Stimulated activated CD8-positive, alpha-beta memory T cell treated with anti-CD3 and anti-CD28 coated beads, Interleukin-7, amount 100 ng/mL, for 1 hour (primary cell): Measurements from ENCODE around the gene TGIF1.
"Not testable (repeated sequence)": the region's sequence is repeated elsewhere in the genome, so short reads cannot be mapped to it uniquely, and the experiment has no call there.

Experiments used
- DNase-seq, 2 donors: peaks; one replicate each; pipeline ENCODE4 v3.0.0-alpha.2; 2020; ENCODE audit warnings: low read depth in 2 of 2

Gene TGIF1

DNA sequence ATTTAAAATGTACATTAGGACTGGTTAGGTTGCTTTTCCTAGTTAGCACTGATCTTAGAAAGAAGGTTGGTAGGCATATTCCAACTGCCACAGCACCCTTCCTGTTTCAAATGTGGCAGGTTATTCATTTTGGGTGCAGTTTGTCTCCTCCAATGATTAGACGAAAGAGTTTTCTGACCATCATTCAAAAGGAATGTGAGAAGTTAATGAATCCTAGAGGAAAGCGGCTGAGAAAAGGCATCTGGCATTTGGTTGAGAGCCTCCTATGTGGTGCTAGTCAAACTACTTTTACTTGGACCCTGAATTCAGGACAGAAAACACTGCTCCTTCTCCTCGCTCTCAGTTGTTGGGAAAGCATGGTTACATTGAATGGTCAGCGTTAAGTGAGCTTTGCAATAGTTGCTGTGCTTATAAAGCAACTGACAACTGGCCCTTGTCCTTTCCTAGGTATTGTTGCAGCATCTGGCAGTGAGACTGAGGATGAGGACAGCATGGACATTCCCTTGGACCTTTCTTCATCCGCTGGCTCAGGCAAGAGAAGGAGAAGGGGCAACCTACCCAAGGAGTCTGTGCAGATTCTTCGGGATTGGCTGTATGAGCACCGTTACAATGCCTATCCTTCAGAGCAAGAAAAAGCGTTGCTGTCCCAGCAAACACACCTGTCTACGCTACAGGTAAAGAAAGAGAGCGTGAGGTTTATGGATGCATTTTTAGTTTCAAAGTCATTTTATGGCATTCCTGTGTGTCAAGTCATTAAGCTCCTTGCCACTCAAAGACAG lies 6.1 kb downstream of the TGIF1 start:
- DNase-seq: no peak

DNA sequence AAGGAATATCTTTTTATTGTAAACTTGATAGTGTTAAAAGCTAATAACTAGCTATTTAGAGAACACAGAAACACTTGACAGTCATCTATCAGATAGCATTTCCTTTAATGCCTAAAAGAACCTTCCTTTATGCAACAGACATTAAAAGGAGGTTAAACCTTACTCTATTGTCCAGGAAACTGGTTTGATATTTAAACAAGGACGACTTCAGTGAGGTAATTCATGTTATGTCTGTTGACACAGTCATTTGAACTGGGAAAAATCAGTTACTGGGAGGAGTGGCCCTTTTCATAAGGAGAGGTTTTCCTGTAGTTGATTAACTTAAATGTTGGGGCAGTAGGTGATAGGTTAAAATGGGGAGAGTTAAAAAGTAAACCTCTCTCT lies 6.7 kb downstream of the TGIF1 start:
- no peak for DNase-seq

DNA sequence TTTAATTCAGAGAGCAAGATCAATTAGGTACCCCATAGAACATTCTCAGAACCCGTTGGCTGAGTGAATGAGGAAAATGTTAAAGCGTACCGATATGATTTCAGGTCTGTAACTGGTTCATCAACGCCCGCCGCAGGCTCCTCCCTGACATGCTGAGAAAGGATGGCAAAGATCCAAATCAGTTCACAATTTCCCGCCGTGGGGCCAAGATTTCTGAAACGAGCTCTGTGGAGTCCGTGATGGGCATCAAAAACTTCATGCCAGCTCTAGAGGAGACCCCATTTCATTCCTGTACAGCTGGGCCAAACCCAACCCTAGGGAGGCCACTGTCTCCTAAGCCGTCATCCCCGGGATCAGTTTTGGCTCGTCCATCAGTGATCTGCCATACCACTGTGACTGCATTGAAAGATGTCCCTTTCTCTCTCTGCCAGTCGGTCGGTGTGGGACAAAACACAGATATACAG lies 7.3 kb downstream of the TGIF1 start:
- DNase-seq: no peak

DNA sequence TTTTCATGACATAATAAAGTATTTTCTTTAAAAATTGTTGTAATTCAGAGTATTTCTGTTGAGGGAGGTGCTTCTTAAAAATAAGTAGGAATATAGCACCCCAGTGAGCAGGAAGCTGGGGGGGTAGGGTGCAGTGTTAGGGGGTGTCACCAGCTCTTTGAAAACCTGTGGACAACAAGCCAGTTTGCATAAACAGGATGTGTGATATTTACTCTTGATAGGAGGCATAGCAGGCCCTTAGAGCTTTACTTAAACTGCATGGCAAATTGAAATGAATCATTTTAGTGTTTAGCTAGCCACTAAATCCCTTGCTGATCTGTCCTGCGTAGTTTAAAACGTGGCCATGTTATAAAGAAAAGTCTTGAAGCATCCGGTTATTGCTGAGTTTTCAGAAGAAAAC lies 8.4 kb downstream of the TGIF1 start:
- no peak for DNase-seq

DNA sequence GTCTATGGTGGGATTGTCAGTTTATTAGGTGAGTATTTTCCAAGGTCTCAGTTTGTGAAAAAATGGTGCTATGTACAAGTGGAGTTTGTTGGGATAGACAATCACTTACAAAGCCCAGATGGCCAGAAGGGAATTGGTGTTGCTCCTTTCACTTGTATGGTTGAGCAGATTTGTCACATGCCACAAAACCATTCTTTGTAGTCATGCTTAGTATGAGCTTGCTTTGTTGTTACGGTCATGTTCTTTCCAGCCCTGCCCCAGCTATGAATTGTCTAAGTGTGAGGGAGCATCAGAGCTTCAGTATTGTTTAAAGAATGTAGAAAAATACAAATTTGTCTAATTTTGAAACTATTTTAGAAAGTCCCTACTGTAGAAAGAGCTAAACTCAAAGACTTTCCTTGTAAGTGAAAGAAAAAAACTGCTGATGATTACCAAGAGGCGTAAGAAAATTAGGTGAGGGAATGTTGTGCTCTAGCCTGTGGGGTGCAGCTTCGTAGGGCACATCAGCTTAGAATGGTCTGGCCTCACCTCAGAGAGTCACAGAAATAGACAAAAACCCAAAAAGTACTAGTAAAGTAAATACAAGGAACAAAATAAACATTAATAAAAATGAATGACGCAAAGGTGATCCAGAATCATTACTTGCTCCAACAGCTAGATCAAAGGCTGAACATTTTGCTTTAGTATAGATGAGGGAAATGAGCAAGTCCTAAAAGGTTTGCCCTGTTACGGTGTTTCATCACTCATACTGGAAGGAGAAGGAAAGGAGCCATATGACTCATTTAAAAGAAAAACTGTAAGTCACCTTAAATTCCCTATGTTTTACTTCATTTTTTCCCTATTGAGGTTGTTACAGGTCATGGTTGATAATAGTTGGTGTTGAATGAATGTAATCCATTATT lies 9.2 kb downstream of the TGIF1 start:
- no peak for DNase-seq

DNA sequence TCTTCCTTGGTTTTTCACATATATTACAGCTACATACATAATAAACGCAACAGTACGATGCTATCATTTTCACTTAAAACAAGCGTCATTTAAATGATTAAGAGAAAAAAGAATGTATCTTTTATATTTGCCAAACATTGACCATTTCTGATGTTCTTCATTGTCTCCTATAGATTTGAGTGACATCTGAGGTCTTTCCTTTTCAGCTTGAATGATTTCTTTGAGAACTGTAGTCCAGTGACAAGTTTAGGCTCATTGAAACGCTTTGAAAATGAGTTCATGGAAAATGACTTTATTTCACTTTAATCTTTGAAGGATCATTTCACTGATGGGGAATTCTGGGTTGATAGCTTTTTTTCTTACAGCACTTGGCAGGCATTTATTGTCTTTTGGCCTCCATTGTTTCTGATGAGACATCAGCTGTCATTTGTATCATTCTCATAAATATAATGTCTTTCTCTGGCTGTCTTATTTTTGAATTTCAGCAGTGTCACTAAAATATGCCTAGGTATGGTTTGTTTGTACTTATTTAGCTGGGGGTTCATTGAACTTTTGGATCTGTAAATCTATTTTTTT lies 10.9 kb downstream of the TGIF1 start:
- no peak for DNase-seq

DNA sequence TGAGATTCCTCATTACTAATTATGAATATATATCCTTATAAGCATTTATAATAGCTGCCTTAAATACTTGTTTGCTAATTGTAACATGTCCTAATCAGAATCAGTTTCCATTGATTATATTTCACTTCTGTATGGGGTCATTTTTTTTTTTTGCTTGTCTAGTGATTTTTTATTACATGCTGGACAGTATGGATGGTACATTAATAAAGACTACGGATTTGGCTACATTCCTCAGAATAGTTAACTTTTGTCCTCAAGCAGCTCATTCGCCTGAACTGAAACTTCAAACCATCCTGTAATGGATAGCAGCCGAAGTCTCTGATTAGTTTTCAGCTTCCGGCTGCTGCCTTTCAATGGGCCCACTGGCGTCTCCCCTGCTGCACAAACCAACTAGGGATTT lies 11.7 kb downstream of the TGIF1 start:
- DNase-seq: no peak

DNA sequence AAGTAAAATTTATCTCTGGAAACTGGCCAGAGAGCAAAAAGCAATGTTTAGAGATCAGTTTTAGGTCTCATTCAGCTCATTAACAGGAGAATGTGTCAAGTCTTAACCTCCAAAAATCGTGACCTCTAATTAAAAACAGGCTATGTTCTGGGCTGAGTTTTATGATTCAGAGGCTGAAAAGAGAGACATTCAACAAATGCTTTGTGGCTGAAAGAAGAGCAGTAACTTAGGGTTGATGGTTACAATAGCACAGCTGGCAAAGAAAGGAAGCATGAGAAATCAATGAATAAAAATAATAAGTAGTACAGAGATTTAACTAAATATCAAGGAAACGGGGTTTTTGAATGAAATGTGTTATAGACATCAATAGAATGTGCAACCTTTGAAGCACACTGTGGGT lies 13.1 kb downstream of the TGIF1 start:
- no peak for DNase-seq

DNA sequence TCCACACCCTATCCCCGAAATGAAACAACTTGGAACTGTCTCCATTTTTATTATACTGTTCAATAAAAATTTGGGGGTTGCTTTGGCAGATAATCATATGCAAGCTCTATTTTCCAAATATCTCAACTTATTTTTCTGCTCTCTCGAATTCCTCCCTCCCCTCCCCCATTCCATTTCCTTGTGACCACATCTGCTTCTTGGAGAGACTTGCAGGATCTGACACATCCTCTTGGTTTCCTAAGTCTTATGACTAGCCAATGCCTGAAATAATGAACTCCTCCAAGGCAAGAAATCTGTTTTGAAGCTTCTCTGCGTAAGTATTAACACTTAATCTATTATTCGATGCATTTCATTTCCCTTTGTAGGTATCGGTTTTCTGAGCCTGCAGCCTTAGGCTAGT lies 16.1 kb downstream of the TGIF1 start:
- no peak for DNase-seq

DNA sequence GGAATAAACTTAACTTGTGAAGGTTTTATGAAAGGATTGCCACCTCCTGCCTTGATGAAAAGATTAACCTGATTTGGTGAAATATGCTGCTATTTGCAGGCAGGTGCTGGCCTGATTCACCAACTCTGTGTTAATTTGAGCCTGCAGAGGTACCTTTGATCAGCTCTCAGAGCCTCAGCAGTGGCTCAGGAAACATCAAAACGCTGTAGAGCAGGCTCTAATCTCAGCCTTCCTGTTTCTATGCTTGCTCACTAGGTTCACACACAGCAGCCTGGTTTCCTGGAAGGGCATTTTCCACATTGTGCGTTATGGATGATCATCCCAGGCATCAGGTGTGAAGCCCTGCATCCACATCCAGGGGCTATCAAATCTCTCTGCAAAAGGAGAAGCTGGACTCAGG lies 16.9 kb downstream of the TGIF1 start:
- no peak for DNase-seq

DNA sequence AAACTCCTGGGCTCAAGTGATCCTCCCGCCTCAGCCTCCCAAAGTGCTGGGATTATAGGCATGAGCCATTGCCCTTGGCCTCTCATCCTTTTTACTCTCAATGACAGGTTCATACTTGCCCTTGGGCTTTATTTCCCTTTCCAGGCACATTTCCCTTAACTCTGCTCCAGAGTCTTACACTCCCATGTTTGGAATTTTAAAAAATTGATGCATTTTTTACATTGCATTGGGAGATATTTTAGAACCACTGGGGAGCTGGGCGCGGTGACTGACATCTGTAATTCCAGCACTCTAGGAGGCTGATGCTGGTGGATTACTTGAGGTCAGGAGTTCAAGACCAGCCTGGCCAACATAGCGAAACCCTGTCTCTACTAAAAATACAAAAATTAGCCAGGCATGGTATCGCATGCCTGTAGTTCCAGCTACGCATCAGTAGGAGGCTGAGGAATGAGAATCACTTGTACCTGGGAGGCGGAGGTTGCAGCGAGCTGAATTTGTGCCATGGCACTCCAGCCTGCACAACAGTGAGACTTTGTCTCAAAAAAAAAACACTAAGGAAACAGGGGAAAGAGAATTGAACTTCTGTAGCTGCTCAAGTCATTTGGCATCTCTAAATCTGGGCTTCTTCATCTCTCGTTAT lies 18.2 kb downstream of the TGIF1 start:
- no peak for DNase-seq

DNA sequence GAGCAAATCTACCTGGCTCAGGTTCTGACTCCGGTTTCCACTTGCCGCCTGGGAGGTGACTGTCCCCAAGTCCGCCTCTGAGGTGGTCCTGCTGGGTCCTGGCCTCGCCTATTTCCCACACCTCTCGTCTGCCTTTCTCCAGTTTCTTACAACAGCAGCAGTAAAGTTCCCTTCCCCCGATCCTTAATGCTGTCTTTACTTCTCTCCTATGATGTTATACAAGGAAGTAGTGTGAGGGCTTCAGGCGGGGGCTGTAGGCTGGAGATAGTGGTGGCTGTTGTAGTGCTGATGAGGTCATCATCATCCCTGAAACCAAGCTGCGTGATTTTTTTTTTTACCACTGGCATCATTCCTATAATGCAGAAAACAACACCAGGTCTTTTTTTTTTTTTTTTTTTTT lies 18.9 kb downstream of the TGIF1 start:
- DNase-seq: no peak

DNA sequence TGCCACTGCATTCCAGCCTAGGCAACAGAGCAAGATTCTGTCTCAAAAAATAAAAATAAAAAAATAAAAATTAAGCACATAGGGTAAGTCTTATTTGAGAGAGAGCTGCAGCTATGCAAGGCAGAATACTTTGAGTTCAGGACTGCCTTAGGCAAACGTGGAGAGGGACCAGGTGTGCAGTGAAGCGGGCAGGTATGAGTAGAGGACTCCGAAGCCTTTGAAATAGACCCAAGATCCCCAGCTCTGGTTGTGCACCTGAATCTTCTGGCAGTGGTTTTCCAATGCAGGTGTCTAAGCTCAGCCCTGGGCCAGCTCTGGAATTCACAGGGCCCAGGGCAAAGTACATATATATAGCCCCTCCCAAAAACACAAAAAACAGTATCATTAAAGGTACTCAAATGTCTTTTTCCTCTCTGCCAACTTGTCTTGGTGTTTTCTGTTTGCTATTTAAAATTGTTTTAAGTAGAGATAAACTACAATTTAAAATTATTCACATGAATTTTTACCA lies 21.2 kb downstream of the TGIF1 start:
- no peak for DNase-seq

DNA sequence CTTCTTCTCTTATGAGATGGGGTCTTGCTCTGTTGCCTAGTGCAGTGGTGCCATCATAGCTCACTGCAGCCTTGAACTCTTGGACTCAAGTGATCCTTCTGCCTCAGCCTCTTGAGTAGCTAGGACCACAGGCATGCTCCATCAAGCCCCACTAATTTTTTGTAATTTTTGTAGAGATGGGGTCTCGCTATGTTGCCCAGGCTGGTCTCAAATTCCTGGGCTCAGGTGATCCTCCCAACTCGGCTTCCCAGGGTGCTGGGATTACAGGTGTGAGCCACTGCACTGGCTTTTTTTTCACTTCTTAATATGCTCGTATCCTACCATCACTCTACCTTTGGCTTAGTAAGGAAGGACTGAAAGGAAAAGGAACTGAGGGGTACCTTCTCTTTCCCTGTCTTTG lies 22.1 kb downstream of the TGIF1 start:
- DNase-seq: not testable (repeated sequence)

DNA sequence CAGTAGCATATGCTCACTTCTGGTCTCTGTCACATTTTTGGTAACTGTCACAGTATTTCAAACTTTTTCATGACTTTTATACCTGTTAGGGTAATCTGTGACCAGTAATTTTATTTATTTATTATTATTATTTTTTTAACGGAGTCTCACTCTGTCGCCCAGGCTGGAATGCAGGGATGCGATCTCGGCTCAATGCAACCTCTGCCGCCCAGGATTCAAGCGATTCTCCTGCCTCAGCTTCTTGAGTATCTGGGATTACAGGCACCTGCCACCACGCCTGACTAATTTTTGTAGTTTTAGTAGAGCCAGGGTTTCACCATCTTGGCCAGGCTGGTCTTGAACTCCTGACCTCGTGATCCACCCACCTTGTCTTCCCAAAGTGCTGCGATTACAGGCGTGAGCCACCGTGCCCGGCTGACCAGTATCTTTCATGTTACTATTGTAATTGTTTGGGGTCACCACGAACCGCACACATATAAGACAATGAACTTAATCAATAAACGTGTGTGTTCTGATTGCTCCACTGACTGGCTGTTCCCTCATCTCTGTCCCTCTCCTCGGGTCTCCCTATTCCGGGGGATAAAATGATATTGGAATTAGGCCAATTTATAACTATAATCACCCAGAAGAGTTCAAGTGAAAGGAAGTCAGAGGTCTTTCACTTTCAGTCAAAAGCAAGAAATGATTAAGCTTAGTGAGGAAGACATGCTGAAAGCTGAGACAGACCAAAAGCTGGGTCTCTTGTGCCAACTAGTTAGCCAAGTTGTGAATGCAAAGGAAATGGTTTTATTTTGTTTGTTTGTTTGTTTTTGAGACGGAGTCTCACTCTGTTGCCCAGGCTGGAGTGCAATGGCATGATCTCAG lies 22.9 kb downstream of the TGIF1 start:
- DNase-seq: no peak

DNA sequence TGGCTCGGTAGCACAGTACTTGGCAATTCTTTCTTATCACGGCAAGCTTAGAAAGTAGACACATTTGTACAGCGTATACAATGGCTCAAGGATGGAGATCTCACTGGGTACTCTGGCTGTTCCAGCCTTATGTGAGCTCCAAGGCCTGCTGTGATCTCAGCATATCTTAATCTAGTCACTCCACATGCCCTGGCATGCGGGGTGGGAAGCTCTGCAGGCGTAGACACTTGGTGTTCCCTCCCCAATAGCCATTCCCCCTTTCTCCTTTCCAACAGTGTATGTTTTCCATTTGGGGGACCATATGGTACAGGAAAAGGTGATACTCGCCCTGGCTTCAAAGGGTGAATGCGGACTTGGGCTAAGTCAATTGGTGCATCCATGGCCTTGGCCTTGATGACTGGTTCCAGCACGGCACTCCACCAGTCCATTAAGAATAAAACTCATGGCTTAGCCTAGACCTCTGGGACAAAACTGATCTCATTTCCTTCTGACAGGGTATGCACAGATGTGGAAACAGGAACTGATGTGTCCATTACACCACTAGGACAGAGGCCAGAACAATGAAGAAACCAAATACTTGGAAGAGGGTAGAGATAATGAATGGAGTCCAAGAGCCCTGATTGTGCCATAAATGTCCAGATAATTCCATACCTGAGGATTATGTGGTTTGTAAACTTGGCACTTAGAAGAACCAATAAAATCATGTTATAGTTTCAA lies 28.4 kb downstream of the TGIF1 start:
- no peak for DNase-seq

DNA sequence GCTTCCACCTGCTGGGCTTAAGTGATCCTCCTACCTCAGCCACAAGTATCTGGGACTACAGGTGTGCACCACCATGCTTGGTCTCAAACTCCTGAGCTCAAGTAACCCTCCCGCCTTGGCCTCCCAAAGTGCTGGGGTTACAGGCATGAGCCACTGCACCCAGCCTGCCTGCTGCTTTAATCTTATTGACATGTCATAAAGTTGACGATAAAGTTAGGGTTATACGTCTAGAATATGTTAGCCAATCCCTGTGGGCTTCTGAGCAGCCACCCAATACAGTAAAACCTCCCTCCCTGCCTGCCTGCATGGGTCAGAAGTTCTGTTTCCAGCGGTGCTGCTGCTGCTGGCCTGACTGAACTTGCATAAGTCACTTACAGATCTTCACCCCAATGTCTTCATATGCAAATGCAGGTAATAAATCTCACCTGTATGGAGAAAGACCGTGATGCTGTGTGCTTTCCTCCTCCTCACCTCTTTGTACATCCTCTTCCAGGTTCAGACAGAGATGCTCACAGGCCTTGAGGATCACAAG lies 30.1 kb downstream of the TGIF1 start:
- no peak for DNase-seq

DNA sequence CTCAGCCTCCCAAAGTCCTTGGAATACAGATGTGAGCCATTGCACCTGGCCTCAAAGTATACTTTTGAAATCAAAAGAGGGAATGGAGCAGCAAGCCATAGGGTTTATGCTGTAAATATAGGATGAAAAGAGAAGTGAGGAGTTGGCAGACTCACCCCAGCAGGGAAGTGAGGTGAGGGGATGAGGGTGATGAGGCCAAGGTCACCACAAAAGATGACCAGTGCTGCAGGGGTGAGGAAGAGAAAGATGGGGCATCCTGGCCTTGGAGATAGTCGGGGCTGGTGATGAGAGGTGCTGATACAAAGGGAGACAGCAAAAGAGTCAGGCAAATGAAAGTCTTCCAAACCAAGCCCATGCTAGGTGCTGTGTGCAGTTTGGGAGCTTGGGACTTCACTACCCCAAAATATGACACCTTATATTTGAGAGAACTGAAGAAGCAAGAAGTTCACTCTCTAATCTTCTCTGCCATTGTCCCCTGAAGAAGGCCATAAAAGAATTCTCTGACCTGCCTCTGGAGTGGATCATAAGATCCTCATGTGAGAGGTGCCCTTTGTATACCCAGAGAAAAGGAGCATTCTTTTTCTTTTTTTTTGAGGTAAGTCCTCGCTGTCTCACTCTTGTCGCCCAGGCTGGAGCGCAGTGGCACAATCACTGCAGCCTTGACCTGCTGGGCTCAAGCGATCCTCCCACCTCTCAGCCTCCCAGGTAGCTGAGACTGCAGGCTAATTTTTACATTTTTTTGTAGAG lies 31.0 kb downstream of the TGIF1 start:
- DNase-seq: no peak

DNA sequence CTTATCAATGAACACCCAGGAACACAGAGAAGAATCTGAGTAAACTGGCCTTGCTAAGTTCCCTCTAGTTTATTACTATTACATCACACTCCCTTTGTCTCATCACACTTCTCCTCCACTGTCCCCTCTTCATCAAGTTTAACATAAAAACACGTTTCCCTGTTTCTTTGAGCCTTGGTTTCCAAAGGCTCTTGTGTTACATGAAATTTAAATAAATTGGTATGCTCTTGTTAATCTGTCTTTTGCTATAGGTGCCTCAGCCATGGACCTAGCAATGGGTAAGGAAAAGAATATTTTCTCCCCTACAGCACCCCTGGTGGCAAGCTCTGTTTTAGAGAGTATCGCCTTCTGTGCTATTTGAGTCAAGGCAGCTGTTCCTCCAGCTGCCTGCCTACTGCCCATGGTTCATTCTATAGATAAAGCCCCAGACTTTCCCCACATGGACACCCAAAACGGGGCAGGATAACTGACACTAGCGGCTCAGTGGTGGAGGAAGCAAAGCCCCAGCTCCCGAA lies 31.8 kb downstream of the TGIF1 start:
- DNase-seq: no peak
